DOHH2 (cell line): ENCODE results near the gene SNX30.

Experiments used
- H3F3A ChIP-seq: fragments of 200-600 bp; sonication (generic), shearing (Covaris generic); 2 replicates; pipeline ENCODE4 v1.6.0; 2016; ENCODE audit warnings: antibody characterized with exemption, mild to moderate bottlenecking; ENCODE audit not compliant: control insufficient read depth, insufficient read depth
- H3K27ac ChIP-seq: fragments of 200-600 bp; sonication (generic); 2 replicates; pipeline ENCODE4 v1.5.1; 2014; ENCODE audit warnings: low read depth, mild to moderate bottlenecking, low read length, moderate library complexity
- H3K27me3 ChIP-seq: fragments of 200-600 bp; sonication (generic); 2 replicates; pipeline ENCODE4 v1.6.1; 2014; ENCODE audit warnings: mild to moderate bottlenecking, low read length, mixed read lengths; ENCODE audit not compliant: control insufficient read depth
- H3K36me3 ChIP-seq: fragments of 200-600 bp; sonication (generic); 2 replicates; pipeline ENCODE4 v1.6.1; 2014; ENCODE audit warnings: mild to moderate bottlenecking, low read length, moderate library complexity, mixed read lengths; ENCODE audit not compliant: control insufficient read depth
- H3K4me1 ChIP-seq: fragments of 200-600 bp; sonication (generic); 2 replicates; pipeline ENCODE4 v1.6.1; 2014; ENCODE audit warnings: mild to moderate bottlenecking, low read length, mixed read lengths; ENCODE audit not compliant: control insufficient read depth
- H3K4me2 ChIP-seq: fragments of 200-600 bp; sonication (generic); 2 replicates; pipeline ENCODE4 v1.6.0; 2014; ENCODE audit warnings: mild to moderate bottlenecking, low read length, moderate library complexity
- H3K4me3 ChIP-seq: fragments of 200-600 bp; sonication (generic); 2 replicates; pipeline ENCODE4 v1.5.1; 2014; ENCODE audit warnings: mild to moderate bottlenecking, low read length, mixed read lengths
- H3K79me2 ChIP-seq: fragments of 200-600 bp; sonication (generic); 2 replicates; pipeline ENCODE4 v1.6.1; 2014; ENCODE audit warnings: mild to moderate bottlenecking, low read length, mixed read lengths; ENCODE audit not compliant: control insufficient read depth
- H3K9me2 ChIP-seq: fragments of 200-600 bp; sonication (generic); replicated peaks from 2 replicates; pipeline ENCODE4 v1.6.1; 2014; ENCODE audit warnings: mild to moderate bottlenecking, low read length, mixed read lengths; ENCODE audit not compliant: control insufficient read depth
- H3K9me3 ChIP-seq: fragments of 200-600 bp; sonication (generic); 2 replicates; pipeline ENCODE4 v1.6.1; 2014; ENCODE audit warnings: antibody characterized with exemption, low read length, mixed read lengths; ENCODE audit not compliant: control insufficient read depth, insufficient read depth
- H4K20me1 ChIP-seq: fragments of 200-600 bp; sonication (generic); 2 replicates; pipeline ENCODE4 v1.6.0; 2014; ENCODE audit warnings: low read depth, mild to moderate bottlenecking, antibody characterized with exemption, low read length, moderate library complexity; ENCODE audit not compliant: control insufficient read depth, insufficient read depth
- CTCF ChIP-seq: fragments of 200-600 bp; sonication (generic); IDR thresholded peaks from one replicate; pipeline ENCODE4 v1.5.1; 2014; ENCODE audit warnings: antibody characterized with exemption, mild to moderate bottlenecking, low read depth, low read length; ENCODE audit not compliant: poor library complexity, severe bottlenecking
- EZH2phosphoT487 ChIP-seq: fragments of 200-600 bp; sonication (generic); IDR thresholded peaks from 2 replicates; pipeline ENCODE4 v1.6.1; 2017; ENCODE audit warnings: borderline replicate concordance, mild to moderate bottlenecking, antibody characterized with exemption, low read length, moderate library complexity, mixed read lengths

The SNX30 gene

GRCh38 chr9:112898872-112899311, 148.3 kb downstream of the SNX30 start:
- no peaks in the 10 kb centered on the region for H4K20me1 ChIP-seq
- peaks cover 40% of the 10 kb centered on the region for H3K4me1 ChIP-seq
- no peaks in the 10 kb centered on the region for H3F3A ChIP-seq
- TF ChIP-seq EZH2phosphoT487, result no peak
- no peak for TF ChIP-seq CTCF
- no peaks in the 10 kb centered on the region for H3K9me3 ChIP-seq
- H3K27me3 ChIP-seq, result no peaks in the 10 kb centered on the region
- H3K9me2 ChIP-seq, result no peaks in the 10 kb centered on the region
- no peak overlapping the region for H3K27ac ChIP-seq
- peak overlapping the region; percentile 9; the same call in 1 of the 2 replicates for H3K4me2 ChIP-seq
- H3K4me3 ChIP-seq, result no peak overlapping the region
- H3K36me3 ChIP-seq, result no peaks in the 10 kb centered on the region
- no peaks in the 10 kb centered on the region for H3K79me2 ChIP-seq

GRCh38 chr9:112900488-112900887, 149.9 kb downstream of the SNX30 start:
- H3K4me1 ChIP-seq, result peaks cover 36% of the 10 kb centered on the region
- no peaks in the 10 kb centered on the region for H3K27me3 ChIP-seq
- no peaks in the 10 kb centered on the region for H3F3A ChIP-seq
- no peak overlapping the region for H3K4me3 ChIP-seq
- H3K4me2 ChIP-seq, result no peak overlapping the region
- no peak overlapping the region for H3K27ac ChIP-seq
- H4K20me1 ChIP-seq, result no peaks in the 10 kb centered on the region
- H3K9me2 ChIP-seq, result no peaks in the 10 kb centered on the region
- no peaks in the 10 kb centered on the region for H3K79me2 ChIP-seq
- H3K36me3 ChIP-seq, result no peaks in the 10 kb centered on the region
- H3K9me3 ChIP-seq, result no peaks in the 10 kb centered on the region
- no peak for TF ChIP-seq EZH2phosphoT487
- no peak for TF ChIP-seq CTCF

- no peak overlapping the region for H3K4me2 ChIP-seq
- no peaks in the 10 kb centered on the region for H3K9me3 ChIP-seq
- no peaks in the 10 kb centered on the region for H3K36me3 ChIP-seq
- no peaks in the 10 kb centered on the region for H3K9me2 ChIP-seq
- no peak for TF ChIP-seq EZH2phosphoT487
- no peak for TF ChIP-seq CTCF
- H3K4me3 ChIP-seq, result no peak overlapping the region
- H3K27me3 ChIP-seq, result no peaks in the 10 kb centered on the region
- H3F3A ChIP-seq, result no peaks in the 10 kb centered on the region
- no peak overlapping the region for H3K27ac ChIP-seq
- H3K4me1 ChIP-seq, result peaks cover 32% of the 10 kb centered on the region
- H3K79me2 ChIP-seq, result no peaks in the 10 kb centered on the region
- no peaks in the 10 kb centered on the region for H4K20me1 ChIP-seq
Observed at GRCh38 chr9:112900901-112901300, 150.3 kb downstream of the SNX30 start.
